Body of pancreas (tissue), 4 donors: ENCODE measurements around the gene OR6C74.

ENCODE experiments used
- POLR2A ChIP-seq, 3 donors: fragments of 450-650 bp; IDR thresholded peaks; one replicate each; pipeline ENCODE4 v1.6.1; 2016; ENCODE audit warnings: antibody characterized with exemption in 3 of 3, mild to moderate bottlenecking in 2 of 3
- TF ChIP-seq, protein P1 (sequence below), 7 experiments: fragments of 450-650 bp in 4 of 7; fragments of 200-600 bp in 3 of 7; sonication (generic) in 3 of 7; IDR thresholded peaks; one replicate each; pipeline ENCODE4 v1.5.1; 2016 to 2019; ENCODE audit warnings: antibody characterized with exemption in 7 of 7

DNA sequence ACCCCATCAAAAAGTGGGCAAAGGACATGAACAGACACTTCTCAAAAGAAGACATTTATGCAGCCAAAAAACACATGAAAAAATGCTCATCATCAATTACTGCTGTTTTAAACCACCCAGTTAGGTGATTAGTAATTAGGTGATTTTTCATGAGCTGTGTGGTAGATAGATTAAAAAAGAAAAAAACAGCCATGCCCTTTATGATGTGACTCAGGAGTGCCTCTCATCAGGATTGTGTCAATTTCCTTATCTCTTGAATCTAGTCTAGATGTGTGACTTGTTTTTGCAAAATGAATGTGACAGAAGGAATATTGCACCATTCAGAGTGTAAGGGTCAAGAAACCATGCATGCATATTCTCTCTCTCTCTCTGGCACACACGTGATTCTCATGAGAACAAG lies 17.9 kb upstream of the OR6C74 start:
- TF ChIP-seq, protein P1, sequence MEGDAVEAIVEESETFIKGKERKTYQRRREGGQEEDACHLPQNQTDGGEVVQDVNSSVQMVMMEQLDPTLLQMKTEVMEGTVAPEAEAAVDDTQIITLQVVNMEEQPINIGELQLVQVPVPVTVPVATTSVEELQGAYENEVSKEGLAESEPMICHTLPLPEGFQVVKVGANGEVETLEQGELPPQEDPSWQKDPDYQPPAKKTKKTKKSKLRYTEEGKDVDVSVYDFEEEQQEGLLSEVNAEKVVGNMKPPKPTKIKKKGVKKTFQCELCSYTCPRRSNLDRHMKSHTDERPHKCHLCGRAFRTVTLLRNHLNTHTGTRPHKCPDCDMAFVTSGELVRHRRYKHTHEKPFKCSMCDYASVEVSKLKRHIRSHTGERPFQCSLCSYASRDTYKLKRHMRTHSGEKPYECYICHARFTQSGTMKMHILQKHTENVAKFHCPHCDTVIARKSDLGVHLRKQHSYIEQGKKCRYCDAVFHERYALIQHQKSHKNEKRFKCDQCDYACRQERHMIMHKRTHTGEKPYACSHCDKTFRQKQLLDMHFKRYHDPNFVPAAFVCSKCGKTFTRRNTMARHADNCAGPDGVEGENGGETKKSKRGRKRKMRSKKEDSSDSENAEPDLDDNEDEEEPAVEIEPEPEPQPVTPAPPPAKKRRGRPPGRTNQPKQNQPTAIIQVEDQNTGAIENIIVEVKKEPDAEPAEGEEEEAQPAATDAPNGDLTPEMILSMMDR (IDR thresholded peaks at IDR 0.05), result no peak
- no peak for TF ChIP-seq POLR2A (IDR thresholded peaks at IDR 0.05)
